ENCODE results near the gene WDR76. TPM values are rescaled to one million over a fixed set of nuclear protein-coding genes. Genes with fewer than 3 reads are reported as not detected.

Gene WDR76
- polyA plus RNA-seq, 1 donor from 2014 or later = 0.43 TPM

DNA sequence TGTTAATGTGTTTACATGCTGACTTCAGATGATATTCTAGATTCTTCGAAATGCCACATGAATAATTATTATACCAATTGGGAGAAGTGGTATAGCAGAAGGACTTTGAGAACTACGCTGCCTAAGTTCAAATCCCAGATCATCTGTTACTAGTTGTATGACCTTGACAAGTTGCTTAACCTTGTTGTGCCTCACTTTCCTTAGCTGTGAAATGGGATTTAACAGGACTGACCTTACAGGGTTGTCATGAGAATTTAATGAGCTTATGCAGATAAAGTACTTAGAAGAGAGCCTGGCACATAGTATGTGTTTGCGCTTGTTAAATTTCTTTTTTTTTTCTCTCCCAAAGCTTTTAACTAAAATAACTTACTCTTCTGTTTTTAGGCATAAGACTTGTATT, 24.4 kb downstream of the WDR76 start:
- no peaks in the 10 kb centered on the region for H3K36me3 ChIP-seq (ENCODE audit: insufficient read depth, low read length)
- H3K4me2 ChIP-seq (ENCODE audit: low read length) = no peak overlapping the region
- H3K79me2 ChIP-seq (replicated peaks; ENCODE audit: insufficient read depth, low read length) = no peaks in the 10 kb centered on the region
- H3K27me3 ChIP-seq (ENCODE audit: insufficient read depth, low read depth, low read length) = no peaks in the 10 kb centered on the region
- no peak overlapping the region for H3K4me3 ChIP-seq (ENCODE audit: low read length)
- no peaks in the 10 kb centered on the region for H3K9me3 ChIP-seq (ENCODE audit: low read length)
- no peak overlapping the region for H2AFZ ChIP-seq (ENCODE audit: low read depth, low read length)
- TF ChIP-seq RAD21 (conservative IDR thresholded peaks at IDR 0.05) = no peak
- no peak for TF ChIP-seq EP300 (conservative IDR thresholded peaks at IDR 0.05; ENCODE audit: poor library complexity, severe bottlenecking)
- no peak for TF ChIP-seq SMC3 (conservative IDR thresholded peaks at IDR 0.05; ENCODE audit: poor library complexity)
- TF ChIP-seq EZH2 (IDR thresholded peaks at IDR 0.05; ENCODE audit: borderline replicate concordance, insufficient read depth, low read length, poor library complexity, severe bottlenecking) = no peak
- TF ChIP-seq, protein P1, sequence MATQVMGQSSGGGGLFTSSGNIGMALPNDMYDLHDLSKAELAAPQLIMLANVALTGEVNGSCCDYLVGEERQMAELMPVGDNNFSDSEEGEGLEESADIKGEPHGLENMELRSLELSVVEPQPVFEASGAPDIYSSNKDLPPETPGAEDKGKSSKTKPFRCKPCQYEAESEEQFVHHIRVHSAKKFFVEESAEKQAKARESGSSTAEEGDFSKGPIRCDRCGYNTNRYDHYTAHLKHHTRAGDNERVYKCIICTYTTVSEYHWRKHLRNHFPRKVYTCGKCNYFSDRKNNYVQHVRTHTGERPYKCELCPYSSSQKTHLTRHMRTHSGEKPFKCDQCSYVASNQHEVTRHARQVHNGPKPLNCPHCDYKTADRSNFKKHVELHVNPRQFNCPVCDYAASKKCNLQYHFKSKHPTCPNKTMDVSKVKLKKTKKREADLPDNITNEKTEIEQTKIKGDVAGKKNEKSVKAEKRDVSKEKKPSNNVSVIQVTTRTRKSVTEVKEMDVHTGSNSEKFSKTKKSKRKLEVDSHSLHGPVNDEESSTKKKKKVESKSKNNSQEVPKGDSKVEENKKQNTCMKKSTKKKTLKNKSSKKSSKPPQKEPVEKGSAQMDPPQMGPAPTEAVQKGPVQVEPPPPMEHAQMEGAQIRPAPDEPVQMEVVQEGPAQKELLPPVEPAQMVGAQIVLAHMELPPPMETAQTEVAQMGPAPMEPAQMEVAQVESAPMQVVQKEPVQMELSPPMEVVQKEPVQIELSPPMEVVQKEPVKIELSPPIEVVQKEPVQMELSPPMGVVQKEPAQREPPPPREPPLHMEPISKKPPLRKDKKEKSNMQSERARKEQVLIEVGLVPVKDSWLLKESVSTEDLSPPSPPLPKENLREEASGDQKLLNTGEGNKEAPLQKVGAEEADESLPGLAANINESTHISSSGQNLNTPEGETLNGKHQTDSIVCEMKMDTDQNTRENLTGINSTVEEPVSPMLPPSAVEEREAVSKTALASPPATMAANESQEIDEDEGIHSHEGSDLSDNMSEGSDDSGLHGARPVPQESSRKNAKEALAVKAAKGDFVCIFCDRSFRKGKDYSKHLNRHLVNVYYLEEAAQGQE (IDR thresholded peaks at IDR 0.05; ENCODE audit: borderline replicate concordance) = no peak
- TF ChIP-seq, protein P2, sequence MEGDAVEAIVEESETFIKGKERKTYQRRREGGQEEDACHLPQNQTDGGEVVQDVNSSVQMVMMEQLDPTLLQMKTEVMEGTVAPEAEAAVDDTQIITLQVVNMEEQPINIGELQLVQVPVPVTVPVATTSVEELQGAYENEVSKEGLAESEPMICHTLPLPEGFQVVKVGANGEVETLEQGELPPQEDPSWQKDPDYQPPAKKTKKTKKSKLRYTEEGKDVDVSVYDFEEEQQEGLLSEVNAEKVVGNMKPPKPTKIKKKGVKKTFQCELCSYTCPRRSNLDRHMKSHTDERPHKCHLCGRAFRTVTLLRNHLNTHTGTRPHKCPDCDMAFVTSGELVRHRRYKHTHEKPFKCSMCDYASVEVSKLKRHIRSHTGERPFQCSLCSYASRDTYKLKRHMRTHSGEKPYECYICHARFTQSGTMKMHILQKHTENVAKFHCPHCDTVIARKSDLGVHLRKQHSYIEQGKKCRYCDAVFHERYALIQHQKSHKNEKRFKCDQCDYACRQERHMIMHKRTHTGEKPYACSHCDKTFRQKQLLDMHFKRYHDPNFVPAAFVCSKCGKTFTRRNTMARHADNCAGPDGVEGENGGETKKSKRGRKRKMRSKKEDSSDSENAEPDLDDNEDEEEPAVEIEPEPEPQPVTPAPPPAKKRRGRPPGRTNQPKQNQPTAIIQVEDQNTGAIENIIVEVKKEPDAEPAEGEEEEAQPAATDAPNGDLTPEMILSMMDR (IDR thresholded peaks at IDR 0.05; ENCODE audit: poor library complexity, severe bottlenecking) = no peak
- TF ChIP-seq TAF1 (IDR thresholded peaks at IDR 0.05; ENCODE audit: low read depth) = no peak
- TF ChIP-seq MXI1 (conservative IDR thresholded peaks at IDR 0.05; ENCODE audit: poor library complexity, severe bottlenecking) = no peak
- no peak for TF ChIP-seq POLR2AphosphoS5 (IDR thresholded peaks at IDR 0.05)
- H4K20me1 ChIP-seq (ENCODE audit: insufficient read depth) = no peaks in the 10 kb centered on the region
- H3K9ac ChIP-seq (ENCODE audit: low read length) = no peak overlapping the region
- no peak overlapping the region for H3K27ac ChIP-seq (ENCODE audit: low read length)
- H3K9me2 ChIP-seq (ENCODE audit: insufficient read depth, low read length) = no peaks in the 10 kb centered on the region
- H3F3A ChIP-seq (ENCODE audit: insufficient read depth, low read length, poor library complexity, severe bottlenecking) = no peaks in the 10 kb centered on the region

DNA sequence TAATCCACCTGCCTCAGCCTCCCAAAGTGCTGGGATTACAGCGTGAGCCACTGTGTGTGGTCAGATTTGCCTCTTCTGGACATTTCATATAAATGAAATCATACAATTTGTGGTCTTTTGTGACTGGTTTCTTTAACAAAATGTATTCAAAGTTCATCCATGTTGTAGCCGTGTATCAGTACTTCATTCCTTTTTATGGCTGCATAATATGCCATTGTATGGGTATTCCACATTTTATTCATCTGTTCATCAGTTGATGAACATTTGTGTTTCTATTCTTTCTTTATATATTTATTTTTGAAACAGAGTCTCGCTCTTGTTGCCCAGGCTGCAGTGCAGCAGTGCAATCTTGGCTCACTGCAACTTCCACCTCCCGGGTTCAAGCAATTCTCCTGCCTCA, 25.8 kb downstream of the WDR76 start:
- no peak overlapping the region for H3K27ac ChIP-seq (ENCODE audit: low read length)
- no peak overlapping the region for H3K9ac ChIP-seq (ENCODE audit: low read length)
- H3K4me3 ChIP-seq (ENCODE audit: low read length) = no peak overlapping the region
- H3K27me3 ChIP-seq (ENCODE audit: insufficient read depth, low read depth, low read length) = no peaks in the 10 kb centered on the region
- H3K4me2 ChIP-seq (ENCODE audit: low read length) = no peak overlapping the region
- no peak overlapping the region for H2AFZ ChIP-seq (ENCODE audit: low read depth, low read length)
- no peaks in the 10 kb centered on the region for H4K20me1 ChIP-seq (ENCODE audit: insufficient read depth)
- no peaks in the 10 kb centered on the region for H3K79me2 ChIP-seq (replicated peaks; ENCODE audit: insufficient read depth, low read length)
- H3F3A ChIP-seq (ENCODE audit: insufficient read depth, low read length, poor library complexity, severe bottlenecking) = no peaks in the 10 kb centered on the region
- no peaks in the 10 kb centered on the region for H3K36me3 ChIP-seq (ENCODE audit: insufficient read depth, low read length)
- no peaks in the 10 kb centered on the region for H3K9me2 ChIP-seq (ENCODE audit: insufficient read depth, low read length)
- no peaks in the 10 kb centered on the region for H3K9me3 ChIP-seq (ENCODE audit: low read length)
- TF ChIP-seq POLR2AphosphoS5 (IDR thresholded peaks at IDR 0.05) (no peak), EZH2 (IDR thresholded peaks at IDR 0.05; ENCODE audit: borderline replicate concordance, insufficient read depth, low read length, poor library complexity, severe bottlenecking) (no peak), SMC3 (conservative IDR thresholded peaks at IDR 0.05; ENCODE audit: poor library complexity) (no peak), TAF1 (IDR thresholded peaks at IDR 0.05; ENCODE audit: low read depth) (no peak), MXI1 (conservative IDR thresholded peaks at IDR 0.05; ENCODE audit: poor library complexity, severe bottlenecking) (no peak), EP300 (conservative IDR thresholded peaks at IDR 0.05; ENCODE audit: poor library complexity, severe bottlenecking) (no peak), RAD21 (conservative IDR thresholded peaks at IDR 0.05) (no peak)
- TF ChIP-seq, protein P2 (IDR thresholded peaks at IDR 0.05; ENCODE audit: poor library complexity, severe bottlenecking) = no peak
- TF ChIP-seq, protein P1 (IDR thresholded peaks at IDR 0.05; ENCODE audit: borderline replicate concordance) = no peak

Measured in neural cell (in vitro differentiated cells).